ENCODE results near the gene ADAMTS8. TPM values are rescaled to one million over a fixed set of nuclear protein-coding genes. Genes with fewer than 3 reads are reported as not detected.

Gene ADAMTS8
- total RNA-seq, 1 donor from 2014 or later: 0.42 TPM

DNA sequence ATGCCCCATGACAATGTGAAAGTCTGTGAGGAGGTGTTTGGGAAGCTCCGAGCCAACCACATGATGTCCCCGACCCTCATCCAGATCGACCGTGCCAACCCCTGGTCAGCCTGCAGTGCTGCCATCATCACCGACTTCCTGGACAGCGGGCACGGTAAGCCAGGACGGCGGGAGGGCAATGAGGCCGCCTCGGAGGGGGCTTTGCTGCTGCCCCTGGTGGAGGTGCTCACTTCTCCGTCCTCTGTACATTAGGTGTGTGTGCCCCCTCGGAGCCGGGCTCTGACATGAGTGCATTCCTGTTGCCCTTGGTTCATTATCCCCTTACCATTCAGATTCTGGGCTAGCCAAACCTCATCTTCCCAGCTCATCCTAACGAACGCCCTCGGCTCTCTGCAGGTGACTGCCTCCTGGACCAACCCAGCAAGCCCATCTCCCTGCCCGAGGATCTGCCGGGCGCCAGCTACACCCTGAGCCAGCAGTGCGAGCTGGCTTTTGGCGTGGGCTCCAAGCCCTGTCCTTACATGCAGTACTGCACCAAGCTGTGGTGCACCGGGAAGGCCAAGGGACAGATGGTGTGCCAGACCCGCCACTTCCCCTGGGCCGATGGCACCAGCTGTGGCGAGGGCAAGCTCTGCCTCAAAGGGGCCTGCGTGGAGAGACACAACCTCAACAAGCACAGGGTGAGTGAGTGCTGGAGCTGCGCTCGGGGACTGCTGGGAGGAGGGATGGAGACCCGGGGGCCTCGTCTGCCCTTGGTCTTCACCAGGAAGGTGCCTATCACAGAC, 33.9 kb upstream of the ADAMTS8 start:
- no peak for DNase-seq (ENCODE audit: low spot score)

- no peak for DNase-seq (ENCODE audit: low spot score)
These were observed 31.1 kb upstream of the ADAMTS8 start for GRCh38 chr11:130459521-130459920.

- no peak for DNase-seq (ENCODE audit: low spot score)
These were observed 30.0 kb upstream of the ADAMTS8 start for GRCh38 chr11:130458410-130458729.

- DNase-seq (ENCODE audit: low spot score): no peak
These were observed 29.4 kb upstream of the ADAMTS8 start for GRCh38 chr11:130457623-130458409.

DNA sequence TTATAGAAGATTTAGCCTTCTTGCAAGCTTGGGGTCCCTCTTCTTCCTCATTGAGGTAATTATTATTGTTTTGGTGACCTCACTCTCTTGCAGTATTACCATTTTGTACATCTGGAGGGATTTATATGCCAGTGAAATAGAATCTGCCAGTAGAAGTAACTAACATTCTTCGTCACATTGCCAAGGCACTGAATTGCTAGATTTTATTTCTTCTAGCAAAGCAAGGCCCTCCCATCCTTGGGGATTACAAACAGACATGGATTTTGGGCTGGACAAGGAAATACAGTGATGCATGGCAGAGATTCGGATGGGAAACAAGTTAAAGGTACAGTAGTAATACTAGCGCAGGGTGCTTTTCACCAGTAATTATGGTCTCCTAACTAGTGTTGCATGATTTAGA, 27.9 kb upstream of the ADAMTS8 start:
- DNase-seq (ENCODE audit: low spot score): no peak

- DNase-seq (ENCODE audit: low spot score): no peak
These were observed 27.2 kb upstream of the ADAMTS8 start for GRCh38 chr11:130455483-130456127.

- no peak for DNase-seq (ENCODE audit: low spot score)
These were observed 26.3 kb upstream of the ADAMTS8 start for GRCh38 chr11:130454491-130455252.

GRCh38 chr11:130452940-130453339, 24.5 kb upstream of the ADAMTS8 start:
- DNase-seq (ENCODE audit: low spot score): no peak

- DNase-seq (ENCODE audit: low spot score): no peak
These were observed 23.8 kb upstream of the ADAMTS8 start for GRCh38 chr11:130452176-130452575.

DNA sequence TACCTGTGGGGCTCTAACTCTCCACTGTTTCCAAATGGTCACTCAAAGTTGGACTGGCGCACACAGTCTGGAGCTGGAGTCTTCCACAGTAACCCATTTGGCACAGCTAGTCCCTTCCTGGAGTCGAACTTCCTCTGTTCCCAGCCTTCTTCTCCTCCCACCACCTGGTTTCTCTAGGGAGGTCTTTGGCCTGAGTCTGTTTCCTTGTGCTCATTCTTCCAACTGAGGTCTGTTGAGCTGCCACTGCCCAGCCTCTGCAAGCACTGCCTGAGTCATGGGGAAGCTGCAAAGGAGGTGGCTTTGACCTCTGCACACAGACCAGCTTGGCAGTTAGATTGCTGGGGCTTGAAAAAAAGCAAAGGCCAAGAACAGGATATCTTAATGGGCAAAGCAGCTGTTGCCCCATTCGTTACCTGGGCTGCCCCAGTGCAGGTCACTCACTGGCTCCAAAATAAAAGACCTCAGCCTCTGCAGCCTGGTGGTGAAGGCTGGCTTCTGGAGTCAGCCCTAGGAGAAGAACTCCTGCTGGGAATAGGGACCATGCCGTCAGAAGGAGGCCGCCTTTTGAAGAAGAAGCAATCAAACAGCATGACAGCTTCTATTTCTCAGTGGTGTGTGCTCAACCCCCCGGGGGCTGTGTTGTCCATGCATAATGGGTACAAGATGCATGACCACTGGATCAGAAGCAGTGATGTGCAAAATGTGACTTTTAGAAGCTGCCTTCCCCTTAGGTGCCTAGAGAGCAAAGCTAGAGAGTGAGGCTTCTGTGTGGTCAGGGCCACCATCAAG, 23.0 kb upstream of the ADAMTS8 start:
- no peak for DNase-seq (ENCODE audit: low spot score)

DNA sequence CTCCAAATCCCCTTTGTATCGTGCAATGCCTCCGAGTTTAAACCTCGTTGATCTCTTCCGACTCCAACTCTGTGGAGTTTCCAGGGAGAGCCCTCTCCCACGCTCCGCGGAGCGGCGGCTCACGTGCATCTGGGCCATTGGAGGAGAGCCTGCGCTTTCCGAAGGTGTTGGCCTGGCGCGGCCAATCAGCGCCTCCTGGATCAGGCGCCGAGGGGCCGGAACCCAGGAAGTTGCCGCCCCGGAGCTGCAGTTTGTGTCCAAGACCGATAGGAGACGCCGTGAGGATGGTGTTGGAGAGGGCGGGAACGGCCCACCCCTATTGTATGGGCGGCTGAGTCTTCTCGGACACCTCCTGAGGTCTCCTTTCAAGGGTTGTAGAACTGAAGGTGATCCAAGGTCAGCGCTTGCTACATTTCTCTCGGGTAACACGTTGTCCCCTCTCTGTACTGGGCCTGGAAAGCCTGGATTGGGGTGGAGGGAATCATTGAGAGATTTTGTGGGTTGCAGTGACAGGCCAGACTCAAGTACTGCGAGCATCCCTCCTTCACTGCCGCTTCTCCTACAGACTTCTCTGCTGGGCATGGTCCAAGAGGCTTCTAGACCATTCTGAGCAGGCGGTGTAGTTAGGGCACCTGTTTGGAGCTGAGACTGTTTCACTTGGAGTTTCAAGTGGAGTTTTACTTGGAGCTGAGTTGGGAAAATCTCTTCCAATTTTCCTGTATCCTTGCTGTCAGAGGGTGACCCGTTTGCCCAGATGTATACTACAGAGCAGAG, 21.8 kb upstream of the ADAMTS8 start:
- peak; percentile 96 for DNase-seq (ENCODE audit: low spot score)

DNA sequence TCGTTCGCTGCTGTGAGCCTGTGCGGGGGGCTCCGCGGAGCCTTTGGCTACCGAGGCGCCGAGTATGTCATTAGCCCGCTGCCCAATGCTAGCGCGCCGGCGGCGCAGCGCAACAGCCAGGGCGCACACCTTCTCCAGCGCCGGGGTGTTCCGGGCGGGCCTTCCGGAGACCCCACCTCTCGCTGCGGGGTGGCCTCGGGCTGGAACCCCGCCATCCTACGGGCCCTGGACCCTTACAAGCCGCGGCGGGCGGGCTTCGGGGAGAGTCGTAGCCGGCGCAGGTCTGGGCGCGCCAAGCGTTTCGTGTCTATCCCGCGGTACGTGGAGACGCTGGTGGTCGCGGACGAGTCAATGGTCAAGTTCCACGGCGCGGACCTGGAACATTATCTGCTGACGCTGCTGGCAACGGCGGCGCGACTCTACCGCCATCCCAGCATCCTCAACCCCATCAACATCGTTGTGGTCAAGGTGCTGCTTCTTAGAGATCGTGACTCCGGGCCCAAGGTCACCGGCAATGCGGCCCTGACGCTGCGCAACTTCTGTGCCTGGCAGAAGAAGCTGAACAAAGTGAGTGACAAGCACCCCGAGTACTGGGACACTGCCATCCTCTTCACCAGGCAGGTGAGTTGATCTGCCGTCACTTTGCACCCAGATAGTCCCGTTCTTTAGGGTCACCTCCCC, 21.0 kb upstream of the ADAMTS8 start:
- DNase-seq (ENCODE audit: low spot score): no peak

DNA sequence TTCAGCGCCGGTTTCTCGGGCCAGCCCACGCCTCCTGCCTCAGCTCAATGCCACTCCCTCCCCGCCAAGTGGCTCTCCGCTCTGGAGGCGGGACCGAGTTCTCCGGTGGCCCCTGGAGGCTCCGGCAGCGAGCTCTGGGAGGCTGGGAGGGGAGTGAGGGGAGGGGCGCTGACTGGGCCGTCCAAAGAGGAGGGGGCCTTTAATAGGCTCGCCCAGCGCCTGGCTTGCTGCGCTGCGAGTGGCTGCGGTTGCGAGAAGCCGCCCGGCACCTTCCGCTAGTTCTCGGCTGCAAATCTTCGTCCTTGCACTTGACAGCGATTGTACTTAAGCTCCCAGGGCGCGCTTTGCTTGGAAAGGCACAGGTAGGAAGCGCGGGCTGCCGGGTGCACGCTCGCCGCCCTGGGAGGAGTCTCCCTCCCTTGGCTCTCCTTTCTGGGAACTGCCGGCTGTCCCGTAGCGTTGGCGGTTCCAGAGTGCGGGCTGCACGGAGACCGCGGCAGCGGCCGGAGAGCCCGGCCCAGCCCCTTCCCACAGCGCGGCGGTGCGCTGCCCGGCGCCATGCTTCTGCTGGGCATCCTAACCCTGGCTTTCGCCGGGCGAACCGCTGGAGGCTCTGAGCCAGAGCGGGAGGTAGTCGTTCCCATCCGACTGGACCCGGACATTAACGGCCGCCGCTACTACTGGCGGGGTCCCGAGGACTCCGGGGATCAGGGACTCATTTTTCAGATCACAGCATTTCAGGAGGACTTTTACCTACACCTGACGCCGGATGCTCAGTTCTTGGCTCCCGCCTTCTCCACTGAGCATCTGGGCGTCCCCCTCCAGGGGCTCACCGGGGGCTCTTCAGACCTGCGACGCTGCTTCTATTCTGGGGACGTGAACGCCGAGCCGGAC, 20.3 kb upstream of the ADAMTS8 start, which contains the start of gene ADAMTS15:
ADAMTS15 (plus strand) TSS at position 230 of the 894 bp plus-strand sequence; CDS start at position 559, 329 bp downstream.
- no peak for DNase-seq (ENCODE audit: low spot score)

GRCh38 chr11:130448039-130448415, 19.6 kb upstream of the ADAMTS8 start:
- no peak for DNase-seq (ENCODE audit: low spot score)

GRCh38 chr11:130445788-130446187, 17.4 kb upstream of the ADAMTS8 start:
- no peak for DNase-seq (ENCODE audit: low spot score)

GRCh38 chr11:130442737-130443136, 14.3 kb upstream of the ADAMTS8 start:
- DNase-seq (ENCODE audit: low spot score): no peak

DNA sequence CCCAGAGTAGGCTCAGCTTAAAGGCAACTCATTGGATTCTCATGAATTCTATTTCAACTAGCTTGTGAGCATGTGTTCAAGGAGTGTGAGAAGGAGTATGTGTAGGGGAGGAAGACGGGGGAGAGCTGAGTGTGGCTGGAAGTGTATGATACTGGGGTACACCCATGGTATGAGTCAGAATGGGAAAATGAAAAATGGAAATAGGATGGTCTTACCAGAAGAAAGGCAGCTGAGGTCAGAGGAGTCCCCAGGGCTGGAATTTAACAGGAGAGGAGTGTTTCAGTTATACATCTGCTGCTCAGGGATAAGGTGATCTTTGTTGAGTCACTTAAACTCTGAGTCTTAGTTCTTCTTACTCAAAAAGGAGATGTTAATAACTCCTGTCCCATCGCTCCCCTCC, 13.3 kb upstream of the ADAMTS8 start:
- DNase-seq (ENCODE audit: low spot score): no peak

DNA sequence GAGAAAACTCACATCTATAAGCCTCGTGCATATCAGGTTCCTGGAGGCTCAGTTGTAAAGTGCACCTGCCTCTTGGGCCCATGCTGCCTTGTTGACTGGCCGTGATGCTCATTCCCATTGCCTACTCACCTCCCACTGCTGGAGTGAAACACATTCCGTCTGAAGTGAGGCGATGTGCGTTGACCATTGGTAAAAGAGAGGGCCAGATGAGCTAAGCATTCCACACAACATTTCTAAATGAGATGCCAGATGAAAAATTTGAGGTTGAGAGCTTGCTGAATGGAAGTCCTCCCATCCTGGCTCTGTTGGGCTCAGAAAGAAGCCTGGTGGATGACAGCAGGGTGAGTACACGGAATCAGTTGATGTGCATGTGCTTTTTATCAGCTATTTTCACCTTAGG, 11.5 kb upstream of the ADAMTS8 start:
- DNase-seq (ENCODE audit: low spot score): no peak

Measured in mesenteric fat pad (tissue), 1 donor.